HepG2 (cell line): ENCODE data around the gene ZNF526. TPM values are rescaled to one million over a fixed set of nuclear protein-coding genes. Genes with fewer than 3 reads are reported as not detected.

ENCODE experiments used
- ATF4 ChIP-seq, 2 experiments: fragments of 450-650 bp in 1 of 2; sonication (generic) in 1 of 2; formaldehyde crosslinking; IDR thresholded peaks; 2 replicates each; pipeline versions ENCODE4 v1.5.0 to v1.8.0; 2020 to 2022; ENCODE audit warnings: mild to moderate bottlenecking in 1 of 2, missing genetic modification reagents in 1 of 2
- IKZF4 ChIP-seq: sonication (generic); formaldehyde crosslinking; IDR thresholded peaks from 2 replicates; pipeline ENCODE4 v1.5.1; 2020; ENCODE audit warnings: borderline replicate concordance, mild to moderate bottlenecking, low read depth, missing genetic modification reagents; ENCODE audit errors: not compliant biosample characterization
- KDM5B ChIP-seq: sonication (generic); formaldehyde crosslinking; IDR thresholded peaks from 2 replicates; pipeline ENCODE4 v1.4.0; 2020; ENCODE audit warnings: missing genetic modification reagents, mild to moderate bottlenecking, borderline replicate concordance
- NCOA2 ChIP-seq: sonication (generic); formaldehyde crosslinking; IDR thresholded peaks from 2 replicates; pipeline ENCODE4 v1.8.0; 2022; ENCODE audit warnings: inconsistent platforms
- RARG ChIP-seq: sonication (generic); formaldehyde crosslinking; IDR thresholded peaks from 2 replicates; pipeline ENCODE4 v1.4.0; 2020; ENCODE audit warnings: low read depth, mild to moderate bottlenecking, missing genetic modification reagents
- SMYD3 ChIP-seq: sonication (generic); formaldehyde crosslinking; IDR thresholded peaks from 2 replicates; pipeline ENCODE4 v1.8.1; 2023; ENCODE audit warnings: mild to moderate bottlenecking, missing genetic modification reagents
- SYNCRIP ChIP-seq: fragments of 200-400 bp; formaldehyde crosslinking; IDR thresholded peaks from 2 replicates; pipeline ENCODE4 v1.6.1; 2018; ENCODE audit warnings: mild to moderate bottlenecking, low read depth, low read length; ENCODE audit not compliant: insufficient read depth
- TIGD3 ChIP-seq: sonication (generic); formaldehyde crosslinking; IDR thresholded peaks from 2 replicates; pipeline ENCODE4 v1.5.1; 2020; ENCODE audit warnings: mild to moderate bottlenecking, missing genetic modification reagents, borderline replicate concordance
- XBP1 ChIP-seq: sonication (generic); formaldehyde crosslinking; IDR thresholded peaks from 2 replicates; pipeline ENCODE4 v1.5.0; 2020; ENCODE audit warnings: missing genetic modification reagents
- ZFAT ChIP-seq: sonication (generic); formaldehyde crosslinking; conservative IDR thresholded peaks from 2 replicates; pipeline ENCODE4 v1.8.1; 2023; ENCODE audit warnings: missing genetic modification reagents, inconsistent platforms
- ZMAT3 ChIP-seq: sonication (generic); formaldehyde crosslinking; conservative IDR thresholded peaks from 2 replicates; pipeline ENCODE4 v1.7.0; 2021; ENCODE audit warnings: missing genetic modification reagents
- ZNF260 ChIP-seq: sonication (generic); formaldehyde crosslinking; IDR thresholded peaks from 2 replicates; pipeline ENCODE4 v1.4.0; 2020; ENCODE audit warnings: missing genetic modification reagents, low read depth, mild to moderate bottlenecking, borderline replicate concordance
- ZNF280B ChIP-seq: sonication (generic); formaldehyde crosslinking; IDR thresholded peaks from 2 replicates; pipeline ENCODE4 v1.5.0; 2020; ENCODE audit warnings: missing genetic modification reagents, mild to moderate bottlenecking, borderline replicate concordance
- ZNF333 ChIP-seq: sonication (generic); formaldehyde crosslinking; IDR thresholded peaks from 2 replicates; pipeline ENCODE4 v1.4.0; 2020; ENCODE audit warnings: mild to moderate bottlenecking, missing genetic modification reagents, borderline replicate concordance
- ZNF484 ChIP-seq: sonication (generic); formaldehyde crosslinking; IDR thresholded peaks from 2 replicates; pipeline ENCODE4 v1.5.1; 2020; ENCODE audit warnings: mild to moderate bottlenecking, low read depth, missing genetic modification reagents, borderline replicate concordance
- ZNF580 ChIP-seq: IDR thresholded peaks from 2 replicates; pipeline ENCODE4 v1.6.1; 2016; ENCODE audit warnings: low read depth, borderline replicate concordance
- ZNF644 ChIP-seq: IDR thresholded peaks from 2 replicates; pipeline ENCODE4 v1.6.1; 2016; ENCODE audit warnings: low read depth
- ZNF878 ChIP-seq: sonication (generic); formaldehyde crosslinking; IDR thresholded peaks from 2 replicates; pipeline ENCODE4 v1.8.1; 2023; ENCODE audit warnings: mild to moderate bottlenecking, missing genetic modification reagents, moderate library complexity
- ZNF879 ChIP-seq: sonication (generic); formaldehyde crosslinking; IDR thresholded peaks from 2 replicates; pipeline ENCODE4 v1.8.1; 2023; ENCODE audit warnings: missing genetic modification reagents
- ZXDC ChIP-seq: sonication (generic); formaldehyde crosslinking; IDR thresholded peaks from 2 replicates; pipeline ENCODE4 v1.5.0; 2020; ENCODE audit warnings: mild to moderate bottlenecking, missing genetic modification reagents
- polyA plus RNA-seq, 8 experiments: library from polyadenylated mRNA; depleted of rRNA in 3 of 8; stranded (reverse) in 7 of 8; unstranded in 1 of 8; fragments of >200 nt; fragmentation: Illumina TruSeq in 4 of 8; extraction: Trizol in 4 of 8; gene quantifications; 2 replicates each; pipeline versions ENCODE4 v1.2.1 to v1.2.3, GENCODE V29; 2011 to 2016; ENCODE audit warnings: low read depth in 4 of 8, missing spikeins in 1 of 8, mixed read lengths in 1 of 8; ENCODE audit not compliant: insufficient read depth in 1 of 8
- total RNA-seq, 5 experiments: library from RNA; depleted of rRNA; stranded (reverse); fragments of >200 nt; fragmentation: Illumina TruSeq; extraction: Trizol; gene quantifications; 2 replicates each; pipeline ENCODE4 v1.2.3, GENCODE V29; 2016; ENCODE audit warnings: low read depth in 1 of 5

ZNF526 gene
- total and polyA plus RNA-seq, 2 of the 13 experiments (the other 11 are each of a cell fraction or from before 2014, with no cell fraction given), result 3.3 to 8.4 TPM

- TF ChIP-seq KDM5B (CRISPR knock-in tag) (no peak), SMYD3 (CRISPR knock-in tag) (no peak), SYNCRIP (no peak), ZXDC (CRISPR knock-in tag) (no peak), ZNF484 (CRISPR knock-in tag) (no peak), ZNF878 (CRISPR knock-in tag) (0 out of 2 replicates have a peak, but pooled peaks have one; percentile 65), ZNF644 (CRISPR knock-in tag) (no peak), ZFAT (CRISPR knock-in tag) (no peak), ZNF280B (CRISPR knock-in tag) (no peak), ZMAT3 (no peak), NCOA2 (CRISPR knock-in tag) (no peak; the same call in 1 of the 2 replicates), ZNF580 (peak; percentile 92; the same call in 1 of the 2 replicates), RARG (CRISPR knock-in tag) (no peak), ZNF333 (no peak), ZNF260 (CRISPR knock-in tag) (no peak), XBP1 (peak; percentile 62; the same call in 1 of the 2 replicates), ATF4 (CRISPR knock-in tag; IDR thresholded peaks at IDR 0.05) (0 out of 4 replicates have a peak, but pooled peaks of 1 of the 2 experiments have one; percentile 26), ZNF879 (0 out of 2 replicates have a peak, but pooled peaks have one; percentile 67), IKZF4 (CRISPR knock-in tag) (peak; percentile 24), TIGD3 (CRISPR knock-in tag) (no peak)
These were observed 2.3 kb upstream of the ZNF526 start, which contains the start of gene DEDD2 (continued) for GRCh38 chr19:42217520-42218437.
